CD4-positive, alpha-beta T cell treated with Interleukin-6 at 100 ng/mL for 8 hours (primary cell): Measurements from ENCODE around the gene CPXM2.

Source experiments
- DNase-seq: peaks from one replicate; pipeline ENCODE4 v3.0.0-alpha.2; 2020; ENCODE audit warnings: mixed read lengths, low spot score

The CPXM2 gene

GRCh38 chr10:123904834-123905409 lies 13.3 kb upstream of the CPXM2 start:
- no peak for DNase-seq

GRCh38 chr10:123903621-123904020 lies 12.0 kb upstream of the CPXM2 start:
- DNase-seq: no peak

GRCh38 chr10:123901621-123902020 lies 10.0 kb upstream of the CPXM2 start:
- DNase-seq: no peak

- DNase-seq: no peak
These were observed 5.5 kb upstream of the CPXM2 start for GRCh38 chr10:123897146-123897545.

- DNase-seq: no peak
These were observed 4.8 kb upstream of the CPXM2 start for GRCh38 chr10:123896246-123896927.

GRCh38 chr10:123893651-123894050 lies 2.0 kb upstream of the CPXM2 start:
- no peak for DNase-seq

- no peak for DNase-seq
These were observed 857 bp downstream of the CPXM2 start for GRCh38 chr10:123890756-123891143.

- no peak for DNase-seq
These were observed 1.4 kb downstream of the CPXM2 start for GRCh38 chr10:123890226-123890625.

- no peak for DNase-seq
These were observed 1.8 kb downstream of the CPXM2 start for GRCh38 chr10:123889821-123890220.

- DNase-seq: no peak
These were observed 2.9 kb downstream of the CPXM2 start for GRCh38 chr10:123888751-123889150.

- no peak for DNase-seq
These were observed 3.4 kb downstream of the CPXM2 start for GRCh38 chr10:123888256-123888655.

- no peak for DNase-seq
These were observed 5.3 kb downstream of the CPXM2 start for GRCh38 chr10:123886292-123886691.

- no peak for DNase-seq
These were observed 6.0 kb downstream of the CPXM2 start for GRCh38 chr10:123885406-123886170.

- no peak for DNase-seq
These were observed 6.7 kb downstream of the CPXM2 start for GRCh38 chr10:123884907-123885381.

- no peak for DNase-seq
These were observed 7.2 kb downstream of the CPXM2 start for GRCh38 chr10:123884351-123884906.

GRCh38 chr10:123883673-123884320 lies 7.8 kb downstream of the CPXM2 start:
- no peak for DNase-seq

GRCh38 chr10:123882681-123883445 lies 8.7 kb downstream of the CPXM2 start:
- no peak for DNase-seq

GRCh38 chr10:123882177-123882576 lies 9.4 kb downstream of the CPXM2 start:
- no peak for DNase-seq

- DNase-seq: no peak
These were observed 11.9 kb downstream of the CPXM2 start for GRCh38 chr10:123879606-123880257.

GRCh38 chr10:123878666-123879303 lies 12.8 kb downstream of the CPXM2 start:
- no peak for DNase-seq
